Hematopoietic multipotent progenitor cell treated with erythropoietin and hydrocortisone succinate and interleukin-3 and kit ligand, for 17 days (in vitro differentiated cells): ENCODE data around the gene PAK4.

Source experiments
- DNase-seq: peaks from one replicate; pipeline ENCODE4 v3.0.0-alpha.2; 2015; ENCODE audit warnings: low spot score

Gene PAK4

GRCh38 chr19:39165857-39166256 is 40.3 kb downstream of the PAK4 start:
- no peak for DNase-seq

- no peak for DNase-seq
Measured at GRCh38 chr19:39166571-39167391, 41.2 kb downstream of the PAK4 start.

GRCh38 chr19:39167461-39168257 is 42.1 kb downstream of the PAK4 start:
- DNase-seq: no peak

- no peak for DNase-seq
Measured at GRCh38 chr19:39168258-39169142, 42.9 kb downstream of the PAK4 start.

GRCh38 chr19:39169143-39169810 is 43.7 kb downstream of the PAK4 start:
- no peak for DNase-seq

- DNase-seq: no peak
Measured at GRCh38 chr19:39170386-39171231, 45.0 kb downstream of the PAK4 start.

GRCh38 chr19:39171479-39172465 is 46.2 kb downstream of the PAK4 start:
- DNase-seq: no peak

GRCh38 chr19:39172700-39173501 is 47.3 kb downstream of the PAK4 start:
- no peak for DNase-seq

GRCh38 chr19:39173502-39173991 is 48.0 kb downstream of the PAK4 start:
- no peak for DNase-seq

GRCh38 chr19:39174142-39174541 is 48.6 kb downstream of the PAK4 start:
- no peak for DNase-seq

- no peak for DNase-seq
Measured at GRCh38 chr19:39174558-39175544, 49.3 kb downstream of the PAK4 start.

- DNase-seq: no peak
Measured at GRCh38 chr19:39175564-39175963, 50.0 kb downstream of the PAK4 start.

- no peak for DNase-seq
Measured at GRCh38 chr19:39177110-39177699, 51.6 kb downstream of the PAK4 start.

GRCh38 chr19:39177736-39178135 is 52.1 kb downstream of the PAK4 start:
- no peak for DNase-seq

GRCh38 chr19:39178296-39179006 is 52.9 kb downstream of the PAK4 start:
- no peak for DNase-seq

- no peak for DNase-seq
Measured at GRCh38 chr19:39179754-39180153, 54.2 kb downstream of the PAK4 start.
